Measurements from ENCODE around the gene STK10. TPM values are rescaled to one million over a fixed set of nuclear protein-coding genes. Genes with fewer than 3 reads are reported as not detected.

STK10 gene
- total RNA-seq, 2 donors from 2014 or later, result 16.1 to 23.2 TPM

DNA sequence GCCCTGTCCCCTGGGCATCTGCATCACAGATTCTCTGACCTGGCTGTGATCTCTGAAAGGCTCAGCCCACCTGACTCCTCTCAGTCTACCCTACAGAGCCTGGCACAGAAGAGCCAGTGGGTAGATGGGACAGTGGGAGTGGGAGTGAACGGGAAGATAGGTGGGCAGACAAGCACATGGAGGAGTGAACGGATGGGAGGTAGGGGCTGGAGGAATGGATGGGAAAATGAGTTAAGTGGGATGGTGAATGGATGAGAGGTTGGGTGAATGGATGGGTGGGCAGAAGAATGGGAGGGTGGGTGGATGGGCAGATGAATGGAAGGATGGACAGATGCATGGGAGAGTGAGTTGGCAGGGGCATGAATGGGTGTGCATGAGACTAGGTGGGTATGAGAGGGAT is 18.8 kb downstream of the STK10 start:
- no peak for TF ChIP-seq CTCF (IDR thresholded peaks at IDR 0.05)
- Histone ChIP-seq H3K4me1 (no peaks in the 10 kb centered on the region), H3K27ac (no peak overlapping the region)

DNA sequence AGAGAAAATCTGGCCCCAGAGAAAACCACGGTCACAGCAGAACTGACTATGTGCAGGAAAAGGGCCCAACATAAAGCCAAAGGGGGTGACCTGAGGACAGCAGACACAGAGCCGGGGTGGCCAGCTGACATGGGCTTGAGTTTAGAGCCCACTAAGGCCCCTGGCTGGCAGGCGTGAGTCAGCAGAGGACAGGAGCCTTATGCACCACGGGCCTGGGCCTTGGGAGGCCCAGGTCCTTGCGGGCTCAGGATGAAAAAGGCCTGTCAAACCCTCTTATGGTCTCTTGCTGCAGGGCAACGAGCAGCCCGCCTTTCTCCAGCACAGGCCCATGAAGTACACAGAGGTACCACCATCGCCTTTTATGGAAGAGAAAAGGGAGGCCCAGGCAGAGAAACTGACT is 19.7 kb downstream of the STK10 start:
- Histone ChIP-seq H3K27ac (no peak overlapping the region), H3K36me3 (no peaks in the 10 kb centered on the region), H3K27me3 (no peaks in the 10 kb centered on the region), H3K9ac (ENCODE audit: low read depth in 2 of 2, low read length in 2 of 2) (no peak overlapping the region), H3K4me1 (no peaks in the 10 kb centered on the region), H3K4me3 (no peak overlapping the region), H3K9me3 (no peaks in the 10 kb centered on the region)
- TF ChIP-seq CTCF (IDR thresholded peaks at IDR 0.05), result no peak
- intact Hi-C loops (cut with DNase I), result no loop called here
- DNase-seq, result no peak

More for the DNA sequence above, 18.8 kb downstream of the STK10 start:
- no peak for DNase-seq
- Histone ChIP-seq H3K4me3 (no peak overlapping the region), H3K9me3 (no peaks in the 10 kb centered on the region), H3K27me3 (no peaks in the 10 kb centered on the region), H3K36me3 (no peaks in the 10 kb centered on the region), H3K9ac (ENCODE audit: low read depth in 2 of 2, low read length in 2 of 2) (no peak overlapping the region)
- intact Hi-C loops (cut with DNase I), result no loop called here

DNA sequence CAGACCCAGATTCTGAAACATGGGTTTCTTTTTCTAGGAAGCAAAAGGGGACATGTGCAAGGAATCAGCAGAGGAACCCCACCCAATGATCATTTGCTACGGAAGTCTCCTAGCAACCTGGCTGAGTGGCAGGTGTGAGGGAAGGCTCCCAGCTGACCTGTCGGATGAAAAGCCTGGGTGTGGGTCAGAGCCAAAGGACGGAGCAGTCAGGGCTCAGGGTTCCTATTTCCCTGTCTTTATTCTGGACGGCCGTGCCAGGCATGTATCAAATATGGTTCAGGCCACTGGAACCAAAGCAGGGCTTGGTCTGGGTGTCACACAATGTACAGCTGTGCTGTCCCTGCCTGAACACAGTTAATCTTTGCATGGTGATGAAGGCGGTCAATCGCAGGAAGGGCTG is 20.1 kb downstream of the STK10 start:
- no peak overlapping the region for H3K27ac ChIP-seq

DNA sequence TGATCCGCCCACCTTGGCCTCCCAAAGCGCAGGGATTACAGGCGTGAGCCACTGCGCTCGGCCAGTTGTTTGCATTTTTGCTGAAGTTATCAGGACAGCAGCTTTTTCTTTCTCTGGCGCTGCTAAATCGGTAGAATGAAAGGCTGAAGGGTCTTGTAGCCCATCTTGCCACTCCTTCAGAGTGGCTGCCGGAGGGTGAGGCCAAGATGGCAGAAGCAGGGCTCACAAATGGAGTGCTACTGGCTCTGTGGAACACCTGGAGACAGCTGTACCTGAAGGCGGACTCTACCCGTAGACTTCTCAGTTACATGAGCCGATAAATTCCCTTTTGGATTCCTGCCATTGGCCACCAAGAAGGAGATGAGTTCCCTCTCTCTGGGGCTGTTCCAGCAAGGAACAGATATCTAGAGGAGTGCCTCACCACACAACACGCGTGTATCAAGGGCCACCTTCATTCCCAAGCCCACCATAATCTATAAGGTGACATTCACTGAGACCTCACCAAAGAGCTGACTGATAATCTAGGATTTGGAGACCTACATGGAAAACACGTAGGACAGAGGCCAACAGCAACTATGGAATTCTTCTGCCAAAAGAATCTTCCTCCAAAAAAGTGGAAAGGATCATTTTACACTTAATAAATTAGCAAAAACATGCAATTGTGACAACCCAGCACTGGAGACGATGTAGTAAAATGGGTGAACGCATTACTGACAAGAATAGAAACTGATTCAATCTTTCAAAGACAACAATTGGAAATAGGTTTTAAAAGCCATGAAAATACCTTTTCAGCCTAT is 21.8 kb downstream of the STK10 start:
- no peaks in the 10 kb centered on the region for H3K27me3 ChIP-seq
- intact Hi-C loops (cut with DNase I), result no loop called here
- H3K9ac ChIP-seq (ENCODE audit: low read depth in 2 of 2, low read length in 2 of 2), result no peak overlapping the region
- H3K27ac ChIP-seq, result no peak overlapping the region
- H3K4me1 ChIP-seq, result no peaks in the 10 kb centered on the region
- no peak for TF ChIP-seq CTCF (IDR thresholded peaks at IDR 0.05)
- H3K4me3 ChIP-seq, result no peak overlapping the region
- no peaks in the 10 kb centered on the region for H3K36me3 ChIP-seq
- H3K9me3 ChIP-seq, result no peaks in the 10 kb centered on the region
- DNase-seq, result no peak

More for the DNA sequence above, 20.1 kb downstream of the STK10 start:
- H3K4me1 ChIP-seq, result no peaks in the 10 kb centered on the region
- intact Hi-C loops (cut with DNase I), result no loop called here
- no peaks in the 10 kb centered on the region for H3K9me3 ChIP-seq
- no peak for DNase-seq
- H3K9ac ChIP-seq (ENCODE audit: low read depth in 2 of 2, low read length in 2 of 2), result no peak overlapping the region
- no peaks in the 10 kb centered on the region for H3K27me3 ChIP-seq
- TF ChIP-seq CTCF (IDR thresholded peaks at IDR 0.05), result no peak
- no peaks in the 10 kb centered on the region for H3K36me3 ChIP-seq
- H3K4me3 ChIP-seq, result no peak overlapping the region

DNA sequence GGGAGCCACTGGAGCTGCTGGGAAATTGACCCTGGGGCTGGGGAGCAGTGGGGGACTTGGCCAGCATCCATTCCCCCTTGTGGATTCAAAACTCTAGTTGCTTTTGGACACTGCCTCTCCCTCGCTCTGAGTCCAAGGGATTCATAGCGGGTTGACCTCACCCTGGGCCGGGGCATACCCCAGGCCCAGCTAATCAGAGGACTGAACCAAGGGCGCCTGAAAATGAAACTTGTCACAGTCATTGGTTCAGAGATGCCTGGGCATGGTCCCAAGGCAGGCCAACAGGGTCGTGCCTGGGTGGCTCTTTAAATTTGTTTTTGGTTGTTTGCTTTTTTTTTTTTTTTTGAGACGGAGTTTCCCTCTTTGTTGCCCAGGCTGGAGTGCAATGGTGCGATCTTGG is 22.6 kb downstream of the STK10 start:
- Histone ChIP-seq H3K9ac (ENCODE audit: low read depth in 2 of 2, low read length in 2 of 2) (no peak overlapping the region), H3K27ac (no peak overlapping the region), H3K36me3 (no peaks in the 10 kb centered on the region)

More for the DNA sequence above, 22.6 kb downstream of the STK10 start:
- TF ChIP-seq CTCF (IDR thresholded peaks at IDR 0.05), result no peak
- H3K4me1 ChIP-seq, result no peaks in the 10 kb centered on the region
- H3K4me3 ChIP-seq, result no peak overlapping the region
- no peaks in the 10 kb centered on the region for H3K27me3 ChIP-seq
- no peaks in the 10 kb centered on the region for H3K9me3 ChIP-seq
- no peak for DNase-seq
- intact Hi-C loops (cut with DNase I), result no loop called here

All from colonic mucosa (tissue), 4 donors.